Left forelimb (tissue), 1 donor: ENCODE measurements around the gene PKD1L1.

ENCODE experiments used
- DNase-seq: peaks from one replicate; pipeline ENCODE4 v3.0.0-alpha.2; 2018; ENCODE audit warnings: low spot score

PKD1L1 gene

GRCh38 chr7:47875406-47875805 lies 72.9 kb downstream of the PKD1L1 start:
- DNase-seq: no peak

GRCh38 chr7:47873762-47874161 lies 74.5 kb downstream of the PKD1L1 start:
- DNase-seq: no peak

GRCh38 chr7:47867286-47867685 lies 81.0 kb downstream of the PKD1L1 start:
- no peak for DNase-seq

- no peak for DNase-seq
These were observed 82.1 kb downstream of the PKD1L1 start for GRCh38 chr7:47866120-47866519.

GRCh38 chr7:47852330-47853245 lies 95.7 kb downstream of the PKD1L1 start:
- DNase-seq: no peak

- DNase-seq: no peak
These were observed 101.1 kb downstream of the PKD1L1 start for GRCh38 chr7:47847207-47847606.

GRCh38 chr7:47846138-47846836 lies 102.0 kb downstream of the PKD1L1 start:
- no peak for DNase-seq

- DNase-seq: no peak
These were observed 104.0 kb downstream of the PKD1L1 start for GRCh38 chr7:47844311-47844710.

GRCh38 chr7:47843291-47843690 lies 105.0 kb downstream of the PKD1L1 start:
- no peak for DNase-seq

GRCh38 chr7:47839381-47839780 lies 108.9 kb downstream of the PKD1L1 start:
- DNase-seq: no peak

GRCh38 chr7:47837826-47838225 lies 110.4 kb downstream of the PKD1L1 start:
- DNase-seq: no peak

- no peak for DNase-seq
These were observed 111.6 kb downstream of the PKD1L1 start for GRCh38 chr7:47836503-47837202.

- DNase-seq: no peak
These were observed 112.2 kb downstream of the PKD1L1 start for GRCh38 chr7:47836080-47836479.

GRCh38 chr7:47833211-47833610 lies 115.1 kb downstream of the PKD1L1 start:
- no peak for DNase-seq

- no peak for DNase-seq
These were observed 116.1 kb downstream of the PKD1L1 start for GRCh38 chr7:47832105-47832715.

GRCh38 chr7:47830015-47830414 lies 118.3 kb downstream of the PKD1L1 start:
- no peak for DNase-seq

- DNase-seq: no peak
These were observed 120.4 kb downstream of the PKD1L1 start for GRCh38 chr7:47827871-47828270.

GRCh38 chr7:47827351-47827756 lies 120.9 kb downstream of the PKD1L1 start:
- no peak for DNase-seq

- DNase-seq: no peak
These were observed 121.5 kb downstream of the PKD1L1 start for GRCh38 chr7:47826754-47827153.

GRCh38 chr7:47819607-47819920 lies 128.7 kb downstream of the PKD1L1 start:
- no peak for DNase-seq

- DNase-seq: no peak
These were observed 129.3 kb downstream of the PKD1L1 start for GRCh38 chr7:47818796-47819606.

GRCh38 chr7:47817917-47818316 lies 130.3 kb downstream of the PKD1L1 start:
- DNase-seq: no peak
